NCI-H1436 (cell line): ENCODE data around the gene DLST.
"Not testable (repeated sequence)": the region's sequence is repeated elsewhere in the genome, so short reads cannot be mapped to it uniquely, and the experiment has no call there.

Source experiments
- DNase-seq: peaks from one replicate; lab custom pipeline; 2025; lab: John Stamatoyannopoulos, UW

The DLST gene

DNA sequence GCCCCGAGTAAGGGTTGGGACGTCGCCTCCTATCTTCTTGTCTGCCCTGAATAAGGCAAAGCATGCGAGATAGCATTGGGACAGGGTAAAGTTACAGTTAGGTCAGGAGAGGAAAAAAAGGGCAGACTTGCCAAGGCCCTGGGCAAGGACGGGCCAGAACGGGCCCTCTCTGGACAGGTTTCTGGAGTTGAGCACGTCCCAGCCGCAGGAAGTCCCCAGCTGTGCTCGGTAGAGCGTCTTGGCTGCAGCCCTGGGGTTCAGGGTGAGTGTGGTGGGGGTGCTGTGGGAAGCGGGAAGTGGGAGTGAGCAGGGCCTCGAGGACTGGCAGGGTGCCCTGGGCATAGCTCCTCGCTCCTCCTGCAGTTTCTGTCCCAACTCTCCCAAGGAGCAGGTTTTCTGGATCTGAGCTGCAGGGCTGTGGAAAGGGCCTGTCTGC, 35.9 kb downstream of the DLST start:
- DNase-seq = no peak

DNA sequence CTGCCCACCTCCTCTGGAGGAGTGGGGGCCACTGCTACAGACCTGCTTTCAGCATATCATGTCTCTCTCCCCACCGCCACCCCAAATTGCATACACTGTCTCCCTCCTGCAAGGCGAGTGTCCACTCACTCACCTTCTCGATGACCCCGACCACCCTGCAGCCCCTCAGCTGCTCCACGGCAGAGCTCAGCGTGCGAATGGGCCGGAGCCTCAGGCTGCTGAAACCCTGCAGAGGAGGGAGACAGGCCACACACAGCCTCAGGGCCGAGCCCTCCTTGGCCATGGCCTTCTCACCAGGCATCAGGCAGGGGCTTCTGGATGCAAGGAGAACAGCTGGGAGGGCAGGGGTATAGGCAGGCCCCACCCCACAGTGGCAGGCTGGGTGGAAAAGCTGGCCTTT, 36.7 kb downstream of the DLST start:
- no peak for DNase-seq

DNA sequence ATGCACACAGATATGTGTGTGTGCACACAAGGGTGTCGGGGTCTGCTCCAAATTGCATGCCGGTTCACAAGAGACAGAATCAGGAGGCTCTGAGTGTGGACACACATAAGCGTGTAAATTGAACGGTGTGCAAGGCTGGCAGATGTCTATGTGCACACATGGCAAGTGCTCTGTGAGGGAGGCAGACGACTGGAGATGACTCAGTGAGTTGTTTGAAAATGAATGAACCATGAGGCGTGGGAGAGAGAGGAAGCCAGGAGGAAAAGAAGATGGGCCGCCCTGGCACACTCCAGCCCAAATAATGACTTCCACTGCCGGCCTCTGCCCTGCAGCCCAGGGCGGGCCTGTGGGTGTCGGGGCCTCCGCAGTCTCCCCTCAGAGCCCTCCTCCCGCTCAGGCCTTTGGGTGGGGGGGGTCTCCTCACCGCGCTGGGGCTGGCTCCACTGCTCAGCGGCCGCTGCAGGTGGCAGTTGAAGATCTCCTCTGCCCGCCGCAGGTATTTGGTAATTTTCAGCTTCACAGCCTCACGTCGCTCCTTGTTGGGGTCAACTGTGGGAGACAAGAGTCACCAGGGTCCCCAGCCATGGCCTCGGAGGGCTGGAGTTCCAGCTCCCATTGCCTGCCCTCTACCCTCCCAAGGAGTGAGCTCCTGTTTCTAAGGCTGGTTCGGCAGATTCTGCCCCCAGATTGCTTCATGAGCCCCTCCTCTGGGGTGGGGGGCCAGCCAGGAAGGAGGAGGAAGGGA, 37.9 kb downstream of the DLST start:
- DNase-seq = no peak

DNA sequence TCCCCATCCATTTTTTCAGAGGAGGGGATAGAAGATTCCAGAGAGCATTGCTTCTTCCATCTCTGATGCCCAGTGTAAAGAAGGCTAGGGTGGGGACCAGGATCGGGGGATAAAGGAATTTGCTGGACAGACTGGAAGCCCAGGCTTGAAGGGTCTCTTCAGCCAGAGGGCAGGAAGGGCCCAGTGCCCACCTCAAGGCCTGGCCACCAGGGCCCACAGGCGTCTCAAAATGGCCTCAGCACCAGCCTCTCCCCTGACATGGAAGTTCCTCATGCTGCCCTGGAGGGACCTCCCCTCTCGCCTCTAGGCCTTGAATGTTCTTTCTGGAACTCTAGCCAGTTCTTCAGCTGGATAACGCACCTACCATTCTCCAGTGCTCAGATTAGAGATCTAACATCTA, 38.6 kb downstream of the DLST start:
- DNase-seq = no peak

DNA sequence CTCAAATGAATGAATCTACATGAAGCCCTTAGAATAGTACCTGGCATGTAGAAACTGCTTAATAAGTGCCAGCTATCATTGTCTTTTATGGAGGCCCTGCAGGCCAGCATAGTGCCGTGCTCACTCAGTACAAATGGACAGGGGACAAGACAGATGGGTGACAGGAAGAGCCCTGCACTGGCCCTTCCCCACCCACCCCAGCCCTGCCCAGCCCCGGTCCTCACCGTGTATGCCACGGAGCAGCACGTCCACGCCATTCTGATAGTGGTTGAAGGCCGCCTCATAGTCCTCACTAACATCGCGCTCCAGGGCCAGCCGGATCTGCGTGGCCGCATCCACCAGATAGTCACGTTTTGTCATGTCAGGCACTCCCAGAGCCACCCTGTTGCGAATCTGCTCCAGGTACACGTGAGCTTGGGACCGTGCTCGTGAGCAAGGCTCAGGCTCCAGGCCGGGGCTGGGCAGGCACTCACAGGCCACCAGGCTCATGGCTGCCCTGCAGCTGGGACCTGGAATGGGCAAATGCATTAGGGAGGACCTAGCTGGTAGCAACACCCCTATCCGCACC, 39.4 kb downstream of the DLST start:
- DNase-seq = no peak

DNA sequence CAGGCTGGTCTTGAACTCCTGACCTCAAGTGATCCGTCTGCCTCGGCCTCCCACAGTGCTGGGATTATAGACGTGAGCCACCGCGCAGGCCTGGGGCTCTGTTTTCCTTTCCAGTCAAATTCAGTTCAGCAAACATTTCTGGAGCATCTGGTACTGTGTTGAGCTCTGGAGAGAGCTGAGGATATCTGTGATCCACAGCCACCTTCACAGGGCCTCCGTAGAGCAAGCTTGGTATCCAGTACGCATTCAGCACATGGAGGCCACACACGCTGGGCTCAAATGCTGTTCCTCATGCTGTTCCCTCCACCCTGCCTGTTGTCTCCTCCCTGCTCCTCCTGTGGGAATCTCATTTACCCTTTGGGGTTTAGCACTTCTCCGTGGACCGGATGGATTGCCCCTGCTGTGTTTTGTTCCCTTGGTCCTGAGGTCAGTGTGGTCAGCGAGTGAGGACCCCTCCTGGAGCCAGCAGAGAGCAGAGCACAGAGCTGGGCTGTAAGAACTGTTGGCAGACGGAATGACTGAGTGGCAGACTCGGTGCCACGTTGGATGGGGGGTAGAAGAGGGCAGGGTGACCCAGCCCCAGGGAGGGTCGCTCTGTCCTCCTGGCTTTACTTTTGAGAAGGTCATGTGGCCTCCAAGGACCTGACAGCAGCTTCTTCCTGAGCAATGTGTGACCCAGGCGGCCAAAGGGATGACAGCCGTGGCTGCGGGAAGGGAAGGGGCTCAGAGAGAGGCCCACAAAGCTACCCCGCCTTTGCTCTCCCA, 40.5 kb downstream of the DLST start:
- DNase-seq = no peak

DNA sequence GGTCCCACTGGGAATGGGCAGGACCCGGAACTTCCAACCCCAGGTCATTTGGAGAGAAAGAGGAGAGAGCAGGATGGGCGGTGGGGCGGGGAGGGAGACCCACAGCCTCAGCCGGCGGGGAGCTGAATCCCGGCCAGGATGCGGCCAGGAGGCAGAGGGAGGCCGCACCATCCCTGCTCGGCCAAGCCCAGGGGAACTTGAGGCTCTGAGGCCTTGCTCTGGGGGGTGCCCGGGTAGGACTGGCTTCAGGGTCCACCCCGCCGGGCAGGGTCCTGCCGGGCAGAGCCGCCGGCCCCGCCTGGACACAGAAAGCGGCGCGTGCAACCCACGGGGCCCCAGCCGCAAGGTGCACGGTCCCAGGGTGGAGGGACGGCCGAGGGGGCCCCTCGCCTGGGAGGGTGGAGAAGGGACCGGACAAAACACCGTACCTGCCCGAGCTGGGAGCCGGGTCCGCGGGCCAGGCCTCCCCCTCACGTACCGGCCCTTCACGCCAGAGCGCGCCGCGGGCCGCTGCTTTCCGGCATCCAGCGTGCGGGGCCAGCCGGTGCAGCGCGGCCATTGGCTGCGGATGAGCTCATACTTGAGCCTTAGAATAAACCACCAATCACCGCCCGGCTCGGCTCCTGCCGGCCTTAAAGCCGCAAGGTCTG, 41.2 kb downstream of the DLST start, which contains the start of gene RPS6KL1:
Gene RPS6KL1 (minus strand): TSS at position 509 of the 650 bp plus-strand sequence. CDS start 1,719 bp downstream, outside the sequence.
- peak; percentile 83 for DNase-seq

DNA sequence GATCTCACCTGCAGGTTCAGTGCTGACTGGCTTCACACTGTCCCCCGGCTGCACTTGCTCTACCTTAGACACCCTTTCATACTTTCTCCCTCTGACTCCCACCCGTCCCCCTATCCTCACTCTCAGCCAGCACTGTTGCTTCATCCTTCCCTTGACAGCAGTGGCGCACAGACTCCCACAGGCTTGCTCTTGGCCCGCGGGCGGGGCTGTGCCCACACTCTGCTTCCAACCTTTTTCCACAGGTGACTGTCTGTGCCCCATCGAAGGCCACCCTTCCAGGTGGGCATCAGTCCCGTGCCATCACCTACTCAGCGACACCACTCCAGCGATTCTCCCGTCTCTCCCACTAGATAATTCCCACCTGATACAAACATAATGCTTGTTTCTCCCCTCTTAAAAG, 42.3 kb downstream of the DLST start:
- DNase-seq = no peak

DNA sequence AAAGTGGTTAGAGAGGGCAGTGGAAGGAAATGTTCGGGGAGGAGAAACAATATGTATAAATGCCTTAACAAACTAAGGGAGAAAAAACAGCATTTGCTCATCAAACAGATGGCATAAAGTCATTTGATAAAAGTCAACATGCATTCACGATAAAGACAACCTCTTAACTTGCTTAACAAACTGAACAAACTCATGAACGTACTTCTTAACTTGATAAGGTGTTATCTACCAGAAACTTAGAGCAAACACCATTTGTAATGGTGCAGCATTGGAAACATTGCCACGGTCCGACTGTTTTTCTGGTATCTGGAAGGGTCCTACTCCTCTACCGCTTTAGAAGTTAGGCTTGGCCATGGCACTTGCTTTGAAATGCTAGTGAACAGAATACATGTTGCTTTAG, 45.5 kb downstream of the DLST start:
- DNase-seq = no peak

DNA sequence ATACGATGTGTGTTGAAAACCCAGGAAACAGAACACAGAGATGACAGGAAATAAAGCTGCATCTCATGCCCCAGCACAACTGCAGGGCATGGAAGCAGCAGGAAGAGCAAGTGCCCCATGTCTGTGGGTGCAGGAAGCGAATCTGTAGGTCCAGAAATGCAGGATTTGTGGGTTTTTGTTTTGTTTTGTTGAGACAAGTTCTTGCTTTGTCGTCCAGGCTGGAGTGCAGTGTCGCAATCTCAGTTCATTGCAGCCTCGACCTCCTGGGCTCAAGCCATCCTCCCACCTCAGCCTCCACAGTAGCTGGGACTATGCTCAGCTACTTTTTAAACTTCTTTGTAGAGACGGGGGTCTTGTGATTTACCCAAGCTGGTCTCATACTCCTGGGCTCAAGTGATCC, 47.5 kb downstream of the DLST start:
- no peak for DNase-seq

DNA sequence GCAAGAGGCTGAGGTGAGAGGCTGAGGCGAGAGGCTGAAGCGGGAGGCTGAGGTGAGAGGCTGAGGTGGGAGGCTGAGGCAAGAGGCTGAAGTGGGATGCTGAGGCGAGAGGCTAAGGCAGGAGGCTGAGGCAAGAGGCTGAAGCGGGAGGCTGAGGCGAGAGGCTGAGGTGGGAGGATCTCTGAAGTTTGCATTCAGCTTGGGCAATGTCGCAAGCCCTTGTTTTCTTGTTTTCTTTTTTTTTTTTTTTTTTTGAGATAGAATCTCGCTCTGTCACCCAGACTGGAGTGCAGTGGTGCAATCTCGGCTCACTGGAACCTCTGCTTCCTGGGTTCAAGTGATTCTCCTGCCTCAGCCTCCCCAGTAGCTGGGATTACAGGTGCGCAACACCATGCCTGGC, 50.0 kb downstream of the DLST start:
- DNase-seq = not testable (repeated sequence)

DNA sequence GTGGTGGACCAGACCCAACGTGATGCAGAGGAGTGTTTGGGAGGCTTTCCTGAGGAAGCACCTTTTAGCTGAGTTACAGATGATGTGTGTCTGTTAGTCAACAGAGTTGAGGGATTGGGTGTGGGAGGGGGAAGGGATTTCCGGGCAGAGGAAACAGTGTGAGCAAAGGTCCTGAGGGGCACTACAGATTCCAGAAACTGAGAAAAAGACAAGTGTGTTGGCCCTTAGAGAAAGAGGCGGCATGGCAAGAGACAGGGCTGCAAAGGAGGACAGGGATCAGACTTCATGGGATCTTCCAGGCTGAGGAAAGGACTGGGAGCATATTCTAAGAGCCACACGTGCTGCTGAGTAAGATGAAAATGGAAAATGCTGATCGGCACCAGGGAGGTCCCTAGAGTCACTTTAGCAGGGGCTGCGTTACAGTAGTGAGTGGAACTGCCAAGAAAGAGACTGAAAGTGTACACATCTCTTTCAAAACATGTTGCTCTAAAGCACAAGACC, 50.7 kb downstream of the DLST start:
- no peak for DNase-seq

DNA sequence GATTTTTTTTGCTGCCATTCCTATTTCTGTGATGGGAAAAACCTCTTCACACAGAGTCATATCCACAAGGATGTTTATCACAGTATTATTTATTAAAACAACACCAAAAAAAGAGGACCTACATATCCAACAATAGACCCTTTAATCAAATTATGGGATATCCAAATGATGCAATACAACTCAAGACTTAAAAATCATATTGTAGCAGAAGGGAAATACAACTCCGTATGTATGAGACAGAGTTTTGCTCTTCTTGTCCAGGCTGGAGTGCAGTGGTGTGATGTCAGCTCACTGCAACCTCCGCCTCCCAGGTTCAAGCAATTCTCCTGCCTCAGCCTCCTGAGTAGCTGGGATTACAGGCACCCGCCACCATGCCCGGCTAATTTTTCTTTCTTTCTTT, 51.2 kb downstream of the DLST start:
- not testable (repeated sequence) for DNase-seq

DNA sequence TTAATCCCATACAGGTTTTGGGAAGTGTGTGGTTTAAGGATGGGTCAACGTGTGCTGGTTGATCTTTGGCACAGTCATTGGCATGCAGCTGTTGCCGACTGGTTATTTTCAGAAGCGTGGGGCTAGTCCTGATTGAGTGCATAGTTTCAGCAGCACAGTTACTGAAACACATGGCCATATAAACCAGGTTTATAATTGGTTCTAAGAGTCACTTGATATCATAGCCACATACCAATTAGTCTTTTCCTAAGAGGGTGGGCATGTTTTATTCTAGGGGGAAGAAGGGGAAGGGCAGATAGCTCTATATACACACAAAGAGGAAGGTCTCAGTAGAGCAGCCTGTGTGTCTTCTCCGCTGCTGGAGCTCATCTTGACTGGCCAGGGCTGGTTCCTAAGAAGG, 52.3 kb downstream of the DLST start:
- no peak for DNase-seq

DNA sequence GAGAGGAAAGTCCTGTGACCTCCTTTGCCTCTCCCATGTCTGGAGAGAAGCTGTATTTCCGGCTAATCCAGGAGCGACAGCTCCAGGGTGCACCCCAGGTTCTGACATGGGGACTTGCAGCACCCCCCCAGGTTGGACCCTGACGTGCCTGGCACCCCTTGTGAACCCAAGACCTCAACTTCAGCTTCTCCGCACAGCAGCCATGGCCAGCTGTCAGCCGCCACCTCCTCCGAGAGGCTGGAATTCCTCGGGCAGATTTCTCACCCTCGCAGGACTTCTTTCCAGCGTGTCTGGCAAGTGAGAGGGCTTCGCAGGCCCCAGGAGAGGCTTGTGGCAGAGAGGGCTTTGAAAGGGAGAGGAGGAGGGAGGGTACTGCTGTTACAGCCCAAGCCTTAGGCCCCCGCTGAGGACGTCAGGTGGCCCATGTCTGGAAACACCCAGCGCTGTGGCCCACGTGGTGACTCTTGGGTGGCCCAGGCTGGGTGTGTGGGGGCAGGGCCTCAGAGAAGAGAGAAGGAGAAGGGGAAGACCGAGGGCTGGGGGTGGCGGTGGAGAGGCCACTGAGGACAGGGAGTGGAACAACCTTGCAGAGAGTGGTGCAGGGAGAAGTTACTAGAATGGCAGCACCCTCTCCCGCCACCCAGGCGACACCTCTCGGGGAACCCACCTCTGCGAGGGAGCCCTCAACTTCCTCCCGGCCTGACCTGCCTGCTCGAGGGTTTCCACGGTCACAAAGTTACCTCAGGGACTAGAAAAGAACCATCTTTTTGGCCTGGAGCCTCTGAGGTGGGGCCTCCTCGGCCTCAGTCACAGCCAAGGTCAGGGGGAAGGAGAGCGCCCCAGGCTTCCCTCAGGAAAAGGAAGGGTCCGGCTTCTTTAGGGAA, 53.0 kb downstream of the DLST start:
- no peak for DNase-seq

DNA sequence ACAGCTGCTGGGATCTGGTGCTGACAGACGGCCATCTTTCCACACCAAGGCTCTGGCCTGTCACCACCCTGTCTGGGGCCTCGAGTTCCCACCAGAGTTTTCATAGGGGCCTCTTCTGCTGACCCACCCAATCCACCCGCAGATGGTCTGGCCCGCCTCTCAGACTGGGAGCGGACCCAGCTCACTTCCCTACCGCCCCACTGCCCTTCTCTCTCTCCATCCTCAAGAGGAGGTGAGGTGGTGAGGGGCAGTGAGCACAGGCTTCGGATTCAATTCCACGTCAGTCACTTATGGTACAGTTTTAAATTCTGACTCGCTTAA, 53.6 kb downstream of the DLST start:
- DNase-seq = no peak

DNA sequence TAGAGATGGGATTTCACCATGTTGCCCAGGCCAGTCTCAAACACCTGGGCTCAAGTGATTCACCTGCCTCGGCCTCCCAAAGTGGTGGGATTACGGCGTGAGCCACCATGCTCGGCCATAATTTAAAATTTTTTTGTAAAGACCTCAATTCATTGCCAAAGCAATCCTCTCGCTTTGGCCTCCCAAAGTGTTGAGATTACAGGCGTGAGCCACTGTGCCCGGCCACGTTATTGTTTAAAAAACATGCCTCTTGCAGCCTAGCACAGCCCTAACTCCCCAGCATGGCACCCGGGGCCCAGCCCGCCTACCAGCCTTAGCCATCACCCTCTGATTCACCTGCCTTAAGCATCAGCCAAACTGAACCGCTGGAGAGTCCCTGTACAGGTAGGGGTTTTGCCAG, 54.4 kb downstream of the DLST start:
- DNase-seq = no peak

DNA sequence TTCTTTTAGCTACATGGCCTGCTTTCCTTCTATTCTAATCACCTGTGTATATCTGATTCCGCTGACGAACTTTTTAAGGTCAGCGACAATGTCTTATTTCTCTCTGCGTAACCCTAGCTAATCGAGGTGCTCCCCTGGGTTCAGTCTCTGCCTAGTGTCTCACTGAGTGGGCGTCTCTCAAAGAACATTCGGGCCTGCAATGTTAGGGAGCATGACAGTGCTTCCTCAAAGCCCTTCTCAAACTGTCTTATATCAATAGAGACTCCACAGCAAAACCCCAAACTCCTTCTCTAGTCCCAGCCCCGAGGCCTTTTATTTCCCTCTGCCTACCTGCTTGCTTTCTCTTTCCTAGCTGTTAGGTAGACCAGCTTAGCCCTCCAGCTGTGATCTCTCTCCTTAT, 55.0 kb downstream of the DLST start:
- DNase-seq = no peak

DNA sequence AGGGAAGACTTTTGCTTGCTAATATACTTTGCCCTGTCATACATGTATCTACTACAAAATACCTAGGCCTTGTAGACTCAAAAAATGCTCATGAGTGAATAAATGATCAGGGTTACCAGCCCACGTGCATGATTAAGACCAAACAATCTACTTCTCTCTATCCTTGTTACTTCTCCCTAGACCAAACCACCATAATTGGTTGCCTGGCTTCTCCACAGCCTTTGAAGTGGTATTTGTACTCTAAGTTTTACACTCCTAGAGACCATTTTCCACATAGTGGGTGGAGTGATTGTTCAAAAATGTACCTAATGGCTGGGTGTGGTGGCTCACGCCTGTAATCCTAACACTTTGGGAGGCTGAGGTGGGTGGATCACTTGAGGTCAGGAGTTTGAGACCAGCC, 55.5 kb downstream of the DLST start:
- DNase-seq = no peak

DNA sequence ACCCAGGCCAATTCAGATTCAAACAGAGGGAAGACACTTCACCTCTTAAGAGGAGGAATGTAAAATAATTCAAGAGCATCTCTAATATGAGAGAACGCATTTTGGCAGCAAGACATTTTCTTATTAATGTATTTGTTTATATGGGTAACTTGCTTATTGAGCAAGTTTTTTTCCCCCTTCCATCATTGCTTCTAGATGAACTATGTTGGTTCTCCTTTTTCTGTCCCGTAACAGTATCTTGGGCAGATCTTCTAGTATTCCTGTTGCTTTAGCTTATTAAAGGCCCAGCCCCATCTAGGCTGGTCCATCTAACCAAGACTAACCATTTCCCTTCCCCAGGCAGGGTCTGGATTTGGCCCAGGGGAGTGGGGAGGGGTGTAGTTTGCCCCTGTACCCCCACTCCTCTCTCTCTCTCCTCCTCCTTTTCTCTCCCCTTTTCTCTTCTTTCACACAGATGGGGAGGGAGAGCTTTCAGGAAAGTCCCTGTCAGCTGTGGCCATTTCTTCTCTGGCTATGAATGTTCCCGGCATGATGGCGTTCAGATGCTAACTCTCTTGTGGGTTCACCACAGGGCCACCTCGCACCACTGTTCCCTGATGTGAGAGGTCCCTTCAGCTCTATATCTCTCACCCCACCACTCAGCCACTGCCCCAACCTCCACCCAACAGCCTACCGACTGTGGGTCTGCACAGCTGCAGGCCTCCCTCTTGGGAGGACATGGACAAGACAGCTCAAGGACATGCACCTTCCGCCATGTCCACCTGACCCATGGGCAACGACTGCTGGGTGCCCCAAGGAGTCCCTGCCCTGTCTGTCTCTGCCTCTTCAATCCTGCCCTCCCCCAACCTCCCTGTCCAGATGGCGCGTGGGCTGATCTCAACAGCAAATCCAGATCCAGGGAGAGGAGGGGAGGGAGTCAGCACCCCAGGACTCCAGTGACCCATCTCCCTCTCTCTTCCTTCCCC, 57.1 kb downstream of the DLST start:
- DNase-seq = no peak
